ENCODE measurements around the gene FGGY. TPM values are rescaled to one million over a fixed set of nuclear protein-coding genes. Genes with fewer than 3 reads are reported as not detected.
"Not testable (repeated sequence)": the region's sequence is repeated elsewhere in the genome, so short reads cannot be mapped to it uniquely, and the experiment has no call there.

FGGY gene
- polyA plus RNA-seq, 5 donors = 13.3 to 22.3 (median 17.1) TPM

DNA sequence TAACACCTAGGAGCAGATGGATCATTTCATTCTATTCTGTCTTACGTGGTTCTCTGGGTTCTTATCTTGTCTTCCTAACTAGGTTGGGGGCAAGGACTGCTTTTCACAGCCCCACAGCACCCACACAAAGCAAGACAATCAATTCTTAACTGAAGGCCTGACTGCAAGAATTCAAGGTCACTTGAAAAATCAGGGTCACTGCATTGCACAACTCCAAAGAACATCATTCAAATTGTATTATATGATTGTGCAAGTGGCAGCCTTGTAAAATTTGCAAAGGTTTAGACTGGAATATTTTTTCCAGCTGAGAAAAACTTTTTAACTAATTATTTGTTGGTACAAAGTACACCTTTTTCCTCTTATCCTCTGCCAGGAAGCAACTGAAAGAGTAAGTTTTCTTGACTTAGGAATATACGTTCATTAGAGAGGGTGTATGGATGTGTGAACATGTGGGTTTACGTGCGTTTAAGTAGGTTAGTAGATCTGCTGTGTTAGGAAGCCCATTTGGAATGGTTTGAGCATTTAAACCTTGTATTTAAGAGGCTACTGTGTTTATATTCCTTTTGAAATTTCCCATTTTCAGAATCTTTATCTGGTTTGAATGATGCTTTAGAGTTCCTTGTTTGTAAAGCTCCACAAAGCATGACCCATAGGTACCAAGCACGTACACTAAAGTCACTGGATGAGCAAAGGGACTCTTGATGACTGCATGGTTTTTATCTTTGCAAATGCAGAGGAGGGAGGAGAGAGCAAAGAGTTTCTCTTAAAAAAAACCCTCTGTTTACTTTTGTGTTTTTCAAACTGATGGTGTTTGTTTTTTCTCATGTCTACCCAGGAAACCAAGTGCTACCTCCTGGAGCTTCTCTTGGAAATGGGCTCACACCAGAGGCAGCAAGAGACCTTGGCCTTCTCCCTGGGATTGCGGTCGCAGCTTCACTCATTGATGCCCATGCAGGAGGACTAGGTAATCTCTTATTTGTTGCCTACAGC lies 214.9 kb downstream of the FGGY start:
- peak in 1 of 2 donors; percentile 28 for DNase-seq

DNA sequence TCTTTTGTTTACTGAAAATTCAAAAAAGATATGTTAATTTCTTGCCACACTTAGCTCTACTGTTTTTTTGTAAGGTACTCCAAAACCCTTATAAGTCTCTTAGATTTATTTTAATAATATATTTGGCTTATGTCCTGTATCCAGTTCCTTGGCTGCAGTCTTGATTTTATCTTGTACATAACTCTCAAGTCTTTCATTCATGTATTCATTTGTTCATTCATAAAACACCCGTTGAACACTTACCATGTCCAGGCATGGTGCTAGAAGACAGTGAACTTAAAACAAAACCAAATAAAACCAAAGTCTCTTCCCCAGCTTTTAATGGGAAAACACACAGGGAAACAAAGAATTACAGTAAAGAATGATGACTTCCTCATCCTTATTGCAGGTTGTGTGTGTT lies 215.8 kb downstream of the FGGY start:
- DNase-seq = no peak

DNA sequence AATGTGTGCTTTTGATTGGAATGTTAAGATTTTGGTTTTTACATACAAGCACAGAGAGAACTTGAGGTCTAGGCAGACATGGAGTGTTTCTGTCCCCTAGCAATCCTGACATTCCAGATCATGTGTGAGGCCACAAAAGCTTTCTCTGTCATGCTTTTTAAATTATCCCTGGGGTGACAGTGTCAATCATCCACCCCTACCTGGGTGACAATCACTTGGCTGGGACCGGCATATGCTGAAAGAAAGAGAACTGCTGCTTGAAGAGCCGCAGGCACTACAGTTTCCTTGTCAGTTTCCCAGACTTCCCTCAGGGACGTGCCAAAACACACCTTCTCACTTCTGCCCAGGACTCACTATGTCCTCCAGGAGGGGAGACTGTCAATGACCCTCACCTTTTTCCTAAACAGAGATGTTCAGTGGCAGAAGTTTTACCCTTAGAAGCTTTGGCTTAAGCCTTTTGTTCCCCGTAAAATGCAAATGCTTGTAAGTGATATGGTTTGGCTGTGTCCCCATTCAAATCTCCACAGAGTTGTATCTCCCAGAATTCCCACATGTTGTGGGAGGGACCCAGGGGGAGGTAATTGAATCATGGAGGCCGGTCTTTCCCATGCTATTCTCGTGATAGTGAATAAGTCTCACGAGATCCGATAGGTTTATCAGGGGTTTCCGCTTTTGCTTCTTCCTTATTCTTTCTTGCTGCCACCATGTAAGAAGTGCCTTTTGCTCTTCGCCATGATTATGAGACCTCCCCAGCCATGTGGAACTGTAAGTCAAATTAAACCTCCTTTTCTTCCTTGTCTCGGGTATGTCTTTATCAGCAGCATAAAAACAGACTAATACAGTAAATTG lies 217.4 kb downstream of the FGGY start:
- no peak for DNase-seq

DNA sequence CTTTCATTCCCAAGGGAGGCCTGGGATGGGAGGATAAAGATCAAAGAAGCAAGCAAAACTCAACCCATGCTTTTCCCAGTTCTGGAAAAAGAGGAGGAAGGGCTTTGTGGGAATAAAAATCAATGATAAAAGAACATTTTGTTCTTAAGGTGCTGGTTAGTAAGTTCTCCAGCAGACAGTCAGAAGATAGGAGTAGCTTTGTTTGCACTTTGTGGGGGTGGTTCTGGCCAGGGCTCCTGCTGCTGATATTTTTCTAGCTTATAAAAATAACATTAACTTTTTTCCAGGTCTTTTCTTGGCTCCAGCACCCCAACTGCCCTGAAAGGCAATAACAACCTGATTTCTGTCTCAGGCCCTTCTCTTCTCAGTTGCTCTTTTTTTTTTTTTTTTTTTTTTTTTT lies 220.0 kb downstream of the FGGY start:
- no peak for DNase-seq

DNA sequence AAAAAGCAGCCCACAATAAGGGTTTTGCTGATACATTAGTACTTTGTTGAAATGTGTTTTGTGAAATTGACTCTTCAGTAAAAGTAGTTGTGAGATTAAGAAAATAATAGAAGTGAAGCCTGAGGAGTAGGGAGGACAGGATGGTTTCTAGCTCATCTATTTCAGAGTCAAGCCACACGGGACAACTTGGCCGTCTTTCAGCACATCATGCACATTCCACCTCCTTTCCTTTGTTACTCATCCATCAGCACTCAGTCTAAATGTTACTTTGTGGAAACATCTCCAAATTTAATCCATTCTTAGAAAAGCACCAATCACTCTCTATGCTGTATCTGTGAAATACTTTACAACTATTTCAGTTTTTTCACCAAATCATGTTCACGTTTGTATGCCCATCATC lies 223.3 kb downstream of the FGGY start:
- DNase-seq = no peak

DNA sequence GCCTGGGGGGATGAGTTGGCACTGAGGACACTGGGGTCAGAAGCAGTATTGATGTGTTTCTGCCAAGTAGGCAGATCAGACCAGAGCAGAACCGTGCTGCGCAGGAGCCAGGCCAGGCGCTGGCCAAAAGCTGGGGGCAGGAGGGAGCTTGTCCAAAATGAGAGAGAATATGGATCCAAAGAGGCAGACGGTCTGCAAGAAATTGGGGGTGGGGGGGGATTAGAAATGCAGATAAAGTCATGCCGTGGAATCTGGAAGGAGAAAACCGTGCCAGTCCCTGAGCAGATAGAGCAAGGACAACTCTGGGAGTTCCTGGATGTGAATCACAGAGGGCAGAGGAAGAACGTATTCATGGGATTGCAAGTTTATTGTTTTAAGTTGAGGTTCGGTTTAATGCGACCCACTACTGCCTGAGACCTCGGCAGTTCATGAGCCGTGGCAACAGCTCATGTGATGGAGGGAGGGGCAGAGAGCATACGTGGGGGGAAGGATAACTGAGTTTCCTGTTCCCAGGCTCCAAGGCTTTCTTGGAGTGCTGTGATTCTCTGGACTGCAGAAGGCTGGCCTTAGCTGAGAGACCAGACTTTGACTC lies 224.0 kb downstream of the FGGY start:
- DNase-seq = no peak

DNA sequence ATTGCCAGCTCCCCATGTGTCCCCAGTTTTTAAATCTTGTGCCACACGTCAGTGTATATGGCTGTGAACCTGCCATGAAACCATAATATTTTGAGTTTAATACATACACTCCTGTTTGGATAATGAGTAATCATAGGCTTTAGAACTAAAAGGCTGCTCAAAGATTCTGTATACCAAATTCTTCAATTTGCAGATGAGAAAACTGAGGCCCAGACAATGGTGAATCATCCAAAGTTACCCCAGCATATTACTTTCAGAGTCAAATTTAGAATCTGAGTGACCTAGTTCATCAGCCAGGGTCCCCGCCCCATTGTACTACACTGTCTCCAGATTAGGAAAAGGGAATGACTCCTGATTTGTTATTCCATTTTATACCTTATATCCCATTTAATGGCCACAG lies 224.6 kb downstream of the FGGY start:
- no peak for DNase-seq

DNA sequence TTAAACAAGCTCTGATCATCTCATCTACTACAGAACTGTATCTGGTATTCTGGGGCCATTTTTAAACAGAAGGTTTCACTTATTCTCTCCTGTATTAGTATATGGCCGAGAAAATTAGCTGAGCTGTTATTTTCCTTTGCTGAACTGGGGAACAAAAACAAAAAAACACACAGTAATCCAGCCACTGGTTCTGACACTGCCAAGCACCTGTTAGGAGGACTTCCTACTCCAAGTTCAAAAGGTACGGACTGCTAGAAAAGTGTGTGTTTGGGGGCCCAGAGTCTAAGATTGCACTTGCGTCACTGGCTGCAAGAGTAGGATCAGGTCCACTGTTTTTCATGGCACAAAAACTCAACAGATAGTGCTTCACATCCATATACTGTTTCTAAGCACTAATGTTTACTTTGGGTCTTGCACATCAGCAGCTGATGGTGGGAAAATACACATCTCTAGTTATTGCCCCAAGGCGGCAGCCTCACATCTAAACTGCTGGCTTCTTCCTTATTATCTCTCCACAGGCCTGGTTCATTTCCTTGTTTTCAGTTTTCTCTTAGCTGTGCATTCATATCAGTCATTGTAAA lies 226.1 kb downstream of the FGGY start:
- DNase-seq = no peak

DNA sequence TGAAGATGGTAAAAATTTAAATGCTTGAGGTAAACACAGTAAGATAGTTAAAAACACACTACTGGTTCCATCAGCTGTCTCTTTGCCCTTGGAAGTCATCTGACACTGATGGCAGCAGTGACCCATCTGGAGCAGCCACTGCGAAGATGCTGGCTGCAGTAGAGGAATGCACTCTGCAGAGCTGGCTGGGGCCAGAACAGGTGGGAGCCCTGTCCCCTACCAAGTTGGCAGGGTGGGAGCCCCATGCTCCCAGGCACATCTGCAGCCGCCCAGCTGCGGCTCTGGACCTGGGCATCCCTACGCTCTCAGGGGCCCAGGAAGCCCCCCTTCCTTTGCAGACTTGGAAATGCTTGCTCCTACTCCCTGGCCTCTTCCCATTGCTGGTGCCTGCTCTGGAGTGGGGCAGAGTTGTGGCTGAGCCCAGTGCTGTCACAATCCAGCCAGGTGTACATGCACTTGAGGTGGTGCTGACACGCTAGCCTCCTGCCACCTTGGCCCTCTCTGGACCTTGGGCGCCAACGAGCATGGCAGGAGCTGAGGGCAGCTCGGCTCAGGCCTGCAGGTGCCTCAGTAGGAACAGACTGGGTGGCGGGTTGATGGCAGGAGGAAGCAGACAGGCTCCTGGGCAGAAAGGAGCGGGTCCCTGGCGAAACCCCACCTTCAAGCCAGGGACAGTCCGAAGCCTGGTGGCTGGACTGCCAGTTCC lies 227.0 kb downstream of the FGGY start:
- no peak for DNase-seq

DNA sequence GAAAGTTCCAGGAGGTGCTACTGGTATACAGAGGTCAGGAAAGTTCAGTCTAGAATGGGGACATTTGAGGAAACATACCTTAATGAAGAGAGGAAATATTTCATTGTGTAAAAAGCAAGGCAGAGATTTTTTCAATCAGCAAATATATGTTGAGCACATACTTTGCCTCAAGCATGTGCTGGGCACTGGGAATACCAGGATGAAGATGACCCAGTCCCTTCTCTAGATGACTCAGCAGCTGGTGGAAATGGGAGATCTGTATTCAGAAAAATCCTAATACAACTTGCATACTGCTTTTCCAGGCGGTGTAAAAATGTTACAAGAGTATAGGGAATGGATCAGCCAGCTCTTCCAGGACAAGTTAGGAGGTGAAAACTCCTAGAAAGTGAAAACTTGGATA lies 229.3 kb downstream of the FGGY start:
- DNase-seq = no peak

DNA sequence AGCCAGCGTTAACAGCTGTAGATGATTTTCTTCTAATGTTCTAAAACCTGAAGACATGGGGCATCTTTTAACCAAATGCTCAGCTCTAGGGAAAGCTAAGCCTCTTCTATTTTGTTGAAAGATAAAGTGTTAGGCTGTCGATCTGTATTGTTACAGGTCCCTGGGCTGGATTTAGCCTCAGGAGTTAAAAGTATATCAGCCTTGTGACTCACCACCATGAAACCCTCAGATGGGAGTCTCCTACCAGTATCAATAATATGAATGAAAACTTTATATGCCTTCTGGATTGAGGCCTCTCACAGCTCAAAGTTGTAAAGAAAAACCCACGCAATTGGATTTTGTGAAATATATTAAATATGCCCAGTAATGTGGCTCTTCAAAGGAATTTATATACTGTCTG lies 231.6 kb downstream of the FGGY start:
- DNase-seq = no peak

DNA sequence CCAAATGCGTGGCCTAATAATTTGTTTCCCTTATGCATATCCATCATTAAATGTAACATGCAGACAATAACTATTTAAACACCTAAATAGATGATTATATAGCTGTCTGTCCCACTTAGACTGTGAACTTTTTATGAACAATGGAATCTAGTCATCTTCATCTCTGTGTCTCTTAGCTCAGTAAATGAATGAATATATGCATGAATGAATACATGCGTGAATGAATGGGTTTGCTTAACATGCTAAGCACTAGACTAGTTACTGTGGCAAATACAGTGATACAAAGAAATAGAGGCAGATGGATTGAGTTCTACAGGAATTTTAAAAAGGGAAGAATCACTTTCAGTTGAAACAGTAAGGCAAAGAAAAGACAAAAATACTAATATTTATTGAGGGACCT lies 232.0 kb downstream of the FGGY start:
- no peak for DNase-seq

DNA sequence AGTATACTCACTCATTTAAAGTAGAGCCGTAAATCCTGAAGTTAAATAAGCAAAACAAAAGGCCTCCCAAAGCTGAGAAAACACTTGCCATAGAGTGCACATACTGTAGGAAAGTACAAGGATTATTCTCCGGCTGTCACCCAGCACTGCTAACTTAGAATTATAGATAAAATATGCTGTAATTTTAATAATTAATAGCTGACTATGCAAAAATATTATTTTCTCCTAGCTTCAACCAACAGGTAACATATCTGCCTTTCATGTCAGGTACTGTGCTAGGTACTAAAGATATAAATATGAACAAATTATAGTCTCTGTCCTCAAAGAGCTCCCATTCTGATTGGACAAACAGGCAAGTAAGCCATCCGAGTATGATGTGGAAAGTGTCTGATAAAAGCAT lies 233.2 kb downstream of the FGGY start:
- no peak for DNase-seq

DNA sequence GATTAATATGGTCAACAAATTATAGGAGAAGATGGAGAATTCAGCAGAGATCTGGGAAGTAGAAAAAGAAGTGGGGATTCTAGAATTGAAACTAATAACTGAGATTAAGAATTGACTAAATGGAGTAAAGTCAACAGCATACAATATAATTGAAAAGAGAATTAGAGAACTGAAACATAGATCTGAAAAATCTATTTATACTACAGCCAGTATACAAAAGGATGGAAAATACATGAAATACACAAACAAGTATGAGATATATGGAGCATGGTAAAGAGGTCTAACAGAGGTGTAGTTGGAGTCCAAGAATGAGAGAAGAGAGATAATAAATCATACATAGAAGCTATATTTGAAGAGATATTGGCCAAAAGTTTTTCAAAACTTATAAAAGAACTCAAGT lies 235.2 kb downstream of the FGGY start:
- DNase-seq = no peak

DNA sequence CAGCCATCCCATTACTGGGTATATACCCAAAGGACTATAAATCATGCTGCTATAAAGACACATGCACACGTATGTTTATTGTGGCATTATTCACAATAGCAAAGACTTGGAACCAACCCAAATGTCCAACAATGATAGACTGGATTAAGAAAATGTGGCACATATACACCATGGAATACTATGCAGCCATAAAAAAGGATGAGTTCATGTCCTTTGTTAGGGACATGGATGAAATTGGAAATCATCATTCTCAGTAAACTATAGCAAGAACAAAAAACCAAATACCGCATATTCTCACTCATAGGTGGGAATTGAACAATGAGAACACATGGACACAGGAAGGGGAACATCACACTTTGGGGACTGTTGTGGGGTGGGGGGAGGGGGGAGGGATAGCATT lies 241.6 kb downstream of the FGGY start:
- not testable (repeated sequence) for DNase-seq

DNA sequence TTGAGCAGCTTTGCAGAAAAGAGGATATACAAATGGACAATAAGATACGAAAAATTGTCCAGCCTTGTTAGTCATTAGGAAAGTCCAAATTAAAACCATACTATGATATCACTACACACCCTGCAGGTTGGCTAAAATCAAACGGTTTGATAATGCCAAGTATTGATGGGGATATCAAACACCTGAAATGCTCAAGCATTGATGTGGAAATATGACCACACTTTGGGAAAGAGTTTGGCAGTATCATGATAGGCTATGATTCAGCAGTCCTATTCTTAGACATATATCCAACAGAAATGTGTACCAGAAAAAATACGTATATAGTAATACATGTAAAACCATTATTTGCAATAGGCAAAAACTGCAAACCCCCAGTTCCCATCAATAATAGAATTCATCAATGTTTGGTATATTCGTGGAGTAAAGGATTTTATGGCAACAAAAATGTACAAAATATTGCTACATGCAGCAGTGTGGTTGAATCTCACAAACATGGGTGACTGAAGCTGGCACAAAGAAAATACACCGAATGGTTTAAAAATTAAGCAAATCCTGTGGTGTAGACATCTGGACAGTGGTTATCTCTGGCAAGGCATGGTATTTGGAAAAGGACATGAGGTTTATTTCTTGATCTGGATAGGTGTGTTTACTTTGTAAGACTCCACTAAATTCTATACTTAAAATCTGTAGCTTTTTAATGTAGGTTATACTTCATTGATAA lies 243.2 kb downstream of the FGGY start:
- DNase-seq = no peak

DNA sequence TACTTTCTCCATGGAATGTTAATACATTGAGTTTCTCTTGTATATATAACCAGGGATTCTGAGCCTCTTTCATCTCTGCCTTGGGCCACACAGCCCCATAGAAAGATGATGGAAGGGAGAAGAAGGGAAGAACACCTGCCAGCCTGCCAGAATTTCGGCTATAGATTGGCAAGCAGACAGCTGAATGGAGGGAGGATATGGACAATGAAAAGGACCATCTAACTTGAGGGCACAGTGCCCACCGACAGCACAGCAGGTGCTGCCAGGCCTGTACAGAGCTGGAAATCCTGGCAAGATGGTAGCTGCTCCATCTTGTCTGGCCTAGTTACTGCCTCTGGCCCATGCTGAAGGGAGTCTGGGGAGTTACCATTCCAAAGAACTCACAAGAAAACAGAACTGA lies 244.3 kb downstream of the FGGY start:
- DNase-seq = no peak

DNA sequence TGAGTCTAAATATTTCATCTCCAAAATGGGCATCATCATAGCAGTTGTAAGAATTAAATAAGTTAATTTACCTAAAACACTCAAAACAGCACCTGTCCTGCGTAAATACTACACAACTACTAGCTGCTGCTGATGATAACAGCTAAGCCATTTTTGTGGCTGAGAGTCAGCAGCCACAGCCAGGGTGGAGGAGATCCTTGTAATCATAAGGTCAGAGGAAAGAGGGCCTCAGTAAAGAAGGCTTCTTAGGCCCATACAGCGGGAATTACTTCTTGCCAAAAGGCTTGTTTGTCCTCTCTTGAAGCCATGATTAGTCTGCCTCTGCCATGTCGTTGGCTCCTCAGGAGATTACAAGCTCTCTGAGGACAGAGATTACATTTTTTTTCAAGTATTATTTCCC lies 245.0 kb downstream of the FGGY start:
- DNase-seq = no peak

DNA sequence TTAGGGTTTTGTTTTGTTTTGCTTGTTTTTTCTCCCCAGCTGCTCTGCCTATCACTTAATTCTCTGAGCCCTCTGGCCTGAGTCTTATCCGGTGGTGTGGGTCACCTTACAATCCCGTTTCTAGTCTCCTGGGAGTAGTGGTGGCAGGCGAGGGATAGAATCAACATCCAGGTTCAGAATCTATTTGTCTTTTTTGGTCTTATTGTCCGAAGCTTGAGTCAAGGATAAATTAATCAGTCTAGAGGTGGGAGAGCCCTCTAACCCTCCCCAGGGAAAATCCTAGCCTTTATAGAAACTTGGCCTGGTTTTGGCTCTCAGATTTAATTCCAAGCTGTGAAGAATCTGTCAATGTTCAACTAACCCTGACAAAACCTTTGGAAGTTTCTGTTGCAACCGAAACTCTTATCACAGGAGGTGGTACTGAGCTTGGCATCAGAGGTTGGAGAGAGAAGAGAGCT lies 246.3 kb downstream of the FGGY start:
- DNase-seq = no peak

DNA sequence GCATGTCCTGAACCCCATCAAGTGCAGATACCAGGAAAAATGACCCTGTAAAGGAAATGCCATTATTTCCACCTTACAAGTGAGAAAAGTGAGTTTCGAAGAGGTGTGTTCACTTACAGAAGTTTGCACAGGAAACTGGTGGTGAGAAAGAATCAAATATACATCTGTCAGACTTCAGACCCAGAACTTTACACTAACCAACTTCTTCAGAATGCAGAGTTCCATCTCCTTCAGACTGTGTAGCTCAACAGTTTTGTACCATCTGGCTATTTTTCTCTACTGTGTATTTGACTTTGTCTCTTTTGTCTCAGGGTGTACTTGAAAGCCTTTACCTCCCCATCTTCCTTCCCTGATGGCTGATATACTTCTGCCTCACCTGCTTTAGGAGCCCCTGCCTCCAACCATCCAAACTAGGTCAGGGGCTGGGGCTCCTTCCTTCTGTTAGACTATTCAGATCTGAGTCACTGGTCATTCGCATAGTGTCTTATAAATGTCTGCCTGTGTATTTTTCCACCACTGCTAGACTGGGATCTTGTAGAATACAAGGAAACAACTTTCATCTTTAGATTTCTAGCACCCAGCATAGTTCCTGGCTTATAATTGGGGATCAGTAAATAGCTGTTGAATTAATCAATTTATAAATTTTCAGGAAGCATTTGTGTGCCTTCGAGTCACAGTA lies 247.9 kb downstream of the FGGY start:
- DNase-seq = no peak

Data from right lung (tissue), 5 donors.